ENCODE measurements around the gene INTS14.

GRCh38 chr15:65558336-65558735 lies 52.6 kb downstream of the INTS14 start:
- TF ChIP-seq CTCF (IDR thresholded peaks at IDR 0.05 in 4 of 5, conservative IDR thresholded peaks at IDR 0.05 in 1 of 5) (no peak), POLR2A (IDR thresholded peaks at IDR 0.05) (no peak)

Data from gastrocnemius medialis (tissue), 4 donors.